Stimulated activated CD8-positive, alpha-beta memory T cell treated with anti-CD3 and anti-CD28 coated beads, Interleukin-15, amount 100 ng/mL, for 1 hour (primary cell): Measurements from ENCODE around the gene TNNT2.

Experiments used
- DNase-seq: peaks from one replicate; pipeline ENCODE4 v3.0.0-alpha.2; 2020; ENCODE audit warnings: low read depth

Gene TNNT2

GRCh38 chr1:201377611-201378092 lies at the start of gene TNNT2:
Gene TNNT2 (minus strand): TSS chr1:201377680. CDS start chr1:201373254, 4,426 bp downstream.
- DNase-seq: no peak

- no peak for DNase-seq
Observed at GRCh38 chr1:201426479-201427310, 49.2 kb upstream of the TNNT2 start.

DNA sequence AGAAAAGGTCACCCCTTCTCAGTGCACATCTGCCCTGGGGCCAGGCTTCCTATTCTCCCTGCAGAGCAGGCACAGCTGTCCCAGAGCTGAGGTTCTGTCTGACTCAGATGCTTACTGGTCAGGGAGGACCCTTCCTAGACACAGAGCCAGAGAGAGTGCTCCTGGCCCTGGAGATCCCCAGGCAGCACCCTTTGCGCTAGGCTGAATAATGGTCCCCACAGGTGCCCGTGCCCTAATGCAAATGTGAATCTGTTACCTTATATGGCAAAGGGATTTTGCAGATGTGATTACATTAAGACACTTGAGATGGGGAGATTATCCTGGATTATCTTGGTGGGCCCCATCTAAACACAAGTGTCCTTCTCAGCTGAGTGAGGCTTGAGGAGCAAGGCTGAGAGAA lies 46.7 kb upstream of the TNNT2 start:
- DNase-seq: no peak

DNA sequence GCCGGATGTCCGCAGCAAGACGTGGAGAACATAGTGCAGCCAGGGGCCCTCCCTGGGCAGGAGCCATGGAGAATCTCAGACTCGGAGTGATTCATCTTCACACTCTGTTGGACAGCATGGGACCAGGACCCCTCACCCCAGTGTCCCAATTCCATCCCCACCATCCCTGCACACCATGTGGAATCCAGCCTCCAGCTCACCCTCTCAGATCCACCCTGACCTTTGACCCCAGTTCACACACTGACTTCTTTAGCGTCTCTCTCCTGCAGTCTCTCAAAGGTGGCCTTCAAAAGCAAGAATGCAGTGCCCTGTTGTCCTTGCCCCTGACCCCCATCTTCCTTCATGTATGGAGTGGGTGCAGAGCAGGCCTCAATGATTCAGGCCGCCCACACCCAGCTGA lies 46.2 kb upstream of the TNNT2 start:
- DNase-seq: no peak

DNA sequence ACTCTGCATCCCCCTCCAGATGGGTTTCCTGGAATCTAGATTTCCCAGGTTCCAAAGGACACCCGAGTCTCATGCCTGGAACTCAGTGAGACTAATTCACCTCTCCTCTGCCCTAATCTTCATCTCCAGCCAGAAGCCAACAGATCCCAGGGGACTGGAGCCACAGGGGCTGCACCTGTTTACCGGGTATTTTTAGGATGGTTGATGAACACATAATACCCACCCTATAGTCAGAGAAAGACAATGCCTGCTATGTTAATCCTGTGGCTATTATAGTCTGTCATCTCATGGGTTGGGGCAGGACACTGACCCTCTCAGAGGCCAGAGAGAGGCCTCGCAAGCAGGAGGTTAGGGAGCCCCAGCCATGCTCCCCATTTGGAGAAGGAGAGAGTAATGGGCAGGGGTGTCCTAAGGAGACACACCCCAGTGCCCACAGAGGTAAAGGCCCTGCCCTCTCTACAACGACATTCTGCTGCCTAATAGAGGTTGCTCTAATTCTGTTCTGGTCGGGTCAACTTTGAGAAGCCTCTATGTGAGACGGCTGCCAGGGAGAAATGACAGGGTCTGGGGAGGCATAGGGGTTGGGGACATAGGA lies 45.1 kb upstream of the TNNT2 start:
- no peak for DNase-seq

- no peak for DNase-seq
Observed at GRCh38 chr1:201422026-201422425, 44.5 kb upstream of the TNNT2 start.

GRCh38 chr1:201421041-201421440 lies 43.6 kb upstream of the TNNT2 start:
- no peak for DNase-seq

DNA sequence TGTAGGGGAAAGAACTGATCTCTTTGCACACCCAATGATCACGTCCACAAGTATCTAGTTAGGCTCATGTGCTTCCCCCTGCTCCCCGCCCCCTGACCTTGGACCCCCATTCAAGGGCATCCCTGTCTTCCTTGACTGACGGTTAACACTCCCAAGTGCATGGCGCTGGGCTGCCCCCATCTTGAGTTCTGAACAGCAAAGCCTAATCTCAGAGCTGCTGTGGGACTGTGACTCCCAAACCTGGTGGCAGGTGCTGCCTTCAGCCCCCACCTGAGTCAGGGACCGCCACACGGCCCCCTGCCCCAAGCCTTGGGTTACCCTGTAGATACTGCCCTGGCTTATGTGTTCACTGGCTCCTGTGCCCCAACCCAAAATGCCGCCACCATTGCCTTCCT lies 43.1 kb upstream of the TNNT2 start:
- no peak for DNase-seq

DNA sequence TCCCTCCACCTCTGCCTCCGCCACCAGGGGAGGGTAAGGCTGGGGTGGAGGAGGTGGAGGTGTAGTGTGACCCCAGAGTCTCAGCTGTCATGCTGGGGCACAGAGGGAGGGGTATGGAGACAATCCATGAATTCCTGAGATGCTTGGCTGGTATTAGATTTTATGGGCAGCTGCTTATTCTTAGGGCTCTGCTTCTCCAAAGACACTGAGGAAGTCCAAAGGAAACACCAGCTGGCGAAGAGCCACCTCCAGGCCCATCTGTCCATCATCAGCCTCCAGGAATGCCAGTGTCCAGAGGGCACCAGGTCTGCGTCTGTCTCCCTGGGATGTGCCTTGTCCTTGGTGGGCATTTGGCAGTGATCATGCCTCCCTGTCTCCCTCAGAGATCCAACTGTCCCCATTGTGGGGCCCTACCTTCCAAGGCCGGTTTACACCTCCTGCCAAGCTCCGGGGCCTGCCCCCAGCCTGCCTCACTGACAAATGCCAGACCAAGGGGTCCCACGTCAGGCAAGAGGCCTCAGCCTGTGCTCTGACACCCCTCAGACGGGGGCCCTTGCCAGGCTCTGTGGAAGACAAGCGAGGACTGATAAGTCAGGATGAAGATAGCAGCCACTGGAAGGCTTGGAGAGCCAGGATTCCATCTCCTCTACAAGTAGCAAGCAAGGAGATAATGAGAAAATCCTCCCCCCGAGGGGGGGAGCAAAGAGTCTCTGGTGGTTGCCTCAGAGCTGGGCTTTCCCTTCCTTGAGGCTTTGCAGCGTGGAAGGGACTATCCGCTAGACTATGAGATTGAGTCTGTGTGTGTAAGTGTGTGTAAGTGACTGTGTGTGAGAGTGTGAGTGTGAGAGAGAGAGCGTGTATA lies 42.5 kb upstream of the TNNT2 start:
- DNase-seq: no peak

DNA sequence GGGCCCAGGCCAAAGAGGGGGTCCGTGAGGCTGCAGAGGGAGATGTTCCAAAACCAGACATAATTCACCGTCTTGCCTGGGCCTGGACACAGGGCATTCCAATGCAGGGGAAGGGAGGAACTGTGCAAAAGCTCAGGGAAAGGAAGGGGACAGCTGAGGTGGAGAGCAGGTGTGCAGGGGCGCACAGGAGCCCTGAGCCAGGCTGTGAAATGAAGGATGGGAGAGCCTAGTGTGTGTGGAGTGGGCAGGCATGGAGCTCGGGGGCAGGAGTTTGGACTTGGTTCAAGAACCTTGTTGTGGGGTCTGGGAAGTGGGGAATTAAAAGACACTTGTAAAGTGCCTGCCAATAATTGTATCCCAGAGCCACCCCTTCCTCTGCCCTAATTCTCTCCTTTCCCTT lies 41.8 kb upstream of the TNNT2 start:
- no peak for DNase-seq

DNA sequence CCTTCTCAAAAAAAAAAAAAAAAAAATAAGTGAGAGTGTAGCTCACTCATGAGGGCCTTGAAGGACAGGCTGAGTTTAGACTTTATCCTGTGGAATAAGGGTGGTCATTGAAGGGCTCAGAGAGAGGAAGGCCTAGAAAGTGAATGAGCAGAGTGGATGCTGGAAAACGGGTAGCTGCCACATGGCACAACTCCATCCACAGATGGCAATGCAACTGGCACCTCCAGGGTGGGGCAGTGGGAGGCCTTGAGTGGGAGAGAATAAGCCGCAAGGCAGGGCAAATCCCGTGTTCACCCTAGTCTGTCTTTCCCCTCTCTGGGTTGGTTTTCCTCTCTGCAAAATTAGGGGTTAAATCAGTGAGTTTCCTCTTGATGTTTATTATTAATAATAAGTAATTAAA lies 41.0 kb upstream of the TNNT2 start:
- no peak for DNase-seq

DNA sequence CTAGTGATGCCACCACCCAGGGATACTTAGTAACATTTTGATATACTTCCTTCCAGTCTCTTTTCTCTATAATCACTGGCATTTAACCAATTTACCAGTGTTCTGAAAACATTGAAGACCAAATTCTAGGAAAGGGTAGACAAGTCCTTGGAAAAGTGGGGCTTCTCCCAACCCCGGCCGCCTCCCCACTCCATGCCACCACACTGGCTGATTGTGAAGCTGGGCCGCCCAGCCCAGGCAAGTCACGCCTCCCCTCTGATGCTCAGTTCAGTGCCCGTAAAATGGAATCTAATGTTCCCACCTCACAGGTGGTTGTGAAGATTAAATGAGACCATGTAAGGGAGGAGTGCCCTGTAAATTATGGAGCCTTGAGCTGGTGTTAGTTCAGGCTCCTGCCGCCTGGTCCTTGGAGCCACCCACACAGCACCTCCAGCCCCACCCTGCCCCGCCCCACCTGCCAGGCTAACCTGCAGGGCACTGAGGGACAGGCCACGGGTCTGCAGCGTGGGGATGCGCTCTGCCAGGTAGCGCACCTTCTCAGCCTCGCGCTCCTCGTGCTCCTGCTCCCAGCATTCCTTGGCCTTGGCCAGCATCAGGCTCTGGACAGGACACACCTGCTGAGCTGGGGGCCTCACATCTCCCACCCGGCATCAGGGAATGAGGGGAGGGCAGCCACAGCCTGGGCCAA lies 36.7 kb upstream of the TNNT2 start:
- no peak for DNase-seq

DNA sequence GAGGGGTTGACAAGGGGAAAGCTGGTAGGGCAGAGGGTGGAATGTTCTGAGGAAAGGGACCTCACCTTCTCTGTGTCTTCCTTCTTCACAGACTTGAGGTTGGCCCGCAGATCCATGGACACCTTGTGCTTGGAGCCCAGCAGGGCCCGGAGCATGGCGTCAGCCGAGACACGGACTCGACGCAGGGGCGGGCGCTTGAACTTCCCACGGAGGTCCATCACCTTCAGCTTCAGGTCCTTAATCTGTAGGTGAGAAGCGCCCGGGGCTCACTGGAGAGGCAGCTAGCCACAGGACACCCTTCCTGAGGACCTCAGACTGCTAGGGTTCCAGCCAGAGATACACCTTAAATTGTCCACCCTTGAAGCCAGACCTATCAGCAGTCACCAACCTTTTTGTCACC lies 33.8 kb upstream of the TNNT2 start:
- DNase-seq: no peak

DNA sequence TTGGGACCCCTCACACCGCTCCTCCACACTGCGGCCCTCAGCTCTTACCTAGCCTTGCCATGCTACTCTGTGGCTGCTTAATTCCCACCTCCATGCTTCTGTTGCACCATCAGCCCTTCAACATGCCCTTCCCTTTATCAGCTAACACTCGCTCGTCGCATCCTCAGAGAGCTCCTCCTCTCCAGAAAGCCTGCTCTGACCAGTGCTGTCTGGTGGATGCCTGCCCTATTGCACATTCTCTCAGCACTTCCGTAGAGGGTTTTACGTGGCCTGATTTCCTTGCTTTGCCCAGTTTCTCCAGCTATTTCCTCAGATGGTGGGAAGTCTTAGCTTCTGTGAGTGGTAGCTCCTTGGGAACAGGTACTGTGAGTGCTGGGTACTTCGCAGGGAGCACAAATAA lies 32.0 kb upstream of the TNNT2 start:
- no peak for DNase-seq

GRCh38 chr1:201408834-201409200 lies 31.3 kb upstream of the TNNT2 start:
- no peak for DNase-seq

GRCh38 chr1:201408176-201408833 lies 30.8 kb upstream of the TNNT2 start:
- peak; percentile 47 for DNase-seq

DNA sequence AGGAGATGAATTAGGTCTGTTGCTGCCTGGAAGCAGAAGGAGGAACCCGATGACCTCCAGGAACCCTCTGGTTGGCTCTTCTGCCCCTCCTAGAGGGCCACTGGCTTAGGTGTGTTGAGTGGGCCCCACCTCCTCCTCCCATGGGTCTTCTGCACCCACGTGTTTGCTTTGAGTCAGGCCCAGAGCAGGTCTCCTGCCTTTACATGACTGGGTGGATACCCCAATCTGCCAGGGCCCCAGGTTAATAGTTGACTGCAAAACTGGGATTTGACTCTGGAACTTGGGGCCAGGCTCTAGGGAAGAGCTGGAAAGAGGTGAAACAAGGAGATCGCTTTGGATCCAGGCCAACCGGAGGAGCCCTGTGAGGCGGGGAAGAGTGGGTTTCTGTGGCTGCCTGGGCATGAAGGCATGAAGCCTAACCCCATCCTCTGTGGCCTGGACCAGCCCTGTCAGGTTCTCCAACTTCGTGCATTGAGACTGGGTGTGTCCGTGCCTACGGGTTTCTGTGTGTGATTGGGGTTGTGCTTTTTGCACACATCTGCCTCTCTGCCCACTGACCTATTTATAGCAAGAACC lies 29.4 kb upstream of the TNNT2 start:
- no peak for DNase-seq

- DNase-seq: no peak
Observed at GRCh38 chr1:201405484-201405831, 28.0 kb upstream of the TNNT2 start.

DNA sequence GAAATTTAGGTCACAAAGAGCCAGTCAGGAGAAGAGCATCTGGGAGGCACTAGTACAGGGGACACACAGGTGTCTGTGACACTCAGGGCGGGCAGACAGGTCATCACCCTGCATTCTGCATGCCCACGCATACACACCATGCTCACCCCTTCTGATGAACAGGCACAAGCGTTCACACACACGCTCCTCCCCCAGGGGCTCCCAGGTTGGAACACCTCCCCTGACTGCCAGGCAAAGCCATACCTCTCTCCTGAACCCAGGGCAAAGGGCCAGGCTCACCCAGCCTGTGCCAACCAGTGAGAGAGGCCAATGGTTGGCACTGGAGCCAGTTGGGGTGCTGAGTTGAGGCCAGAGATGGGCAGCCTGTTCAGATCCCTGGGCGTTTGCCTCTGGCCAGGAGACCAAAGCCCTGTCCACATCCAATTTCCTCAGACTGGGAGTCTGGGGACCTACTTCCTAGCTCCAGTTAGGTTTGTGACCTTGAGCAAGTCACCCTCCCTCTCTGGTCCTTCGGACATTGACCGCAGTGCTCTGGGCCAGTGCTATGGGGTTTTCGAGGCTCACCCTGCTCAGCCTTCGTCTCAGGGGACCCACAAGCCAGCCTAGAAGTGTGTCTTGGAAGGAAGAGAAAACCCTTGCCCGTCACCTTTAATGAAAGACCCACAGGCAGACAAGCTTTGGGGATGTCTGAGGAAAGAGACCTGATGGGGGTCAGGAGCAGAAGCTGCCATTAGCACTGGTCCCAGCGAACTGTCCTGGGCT lies 27.4 kb upstream of the TNNT2 start:
- DNase-seq: no peak

- DNase-seq: no peak
Observed at GRCh38 chr1:201404055-201404454, 26.6 kb upstream of the TNNT2 start.

DNA sequence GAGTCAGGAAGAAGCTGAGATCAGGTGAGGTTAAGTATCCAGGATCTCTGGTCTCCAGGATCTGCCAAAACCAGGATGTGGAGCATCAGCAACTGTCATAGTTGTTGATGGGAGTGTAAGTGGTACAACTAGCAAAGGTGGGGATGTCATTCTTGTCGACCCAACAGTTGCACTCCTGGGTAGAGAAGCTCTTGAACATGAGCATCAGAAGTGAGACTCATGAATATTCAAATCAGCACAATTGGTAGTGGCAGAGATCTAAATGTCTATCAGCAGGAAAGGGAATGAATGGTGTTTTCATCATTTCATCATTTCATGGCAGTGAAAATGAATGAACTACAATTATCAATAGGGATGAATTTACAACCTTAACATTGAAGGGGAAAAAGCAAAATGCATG lies 25.9 kb upstream of the TNNT2 start:
- DNase-seq: no peak
